WTC11 (cell line): ENCODE measurements around the gene ADAMTS2. TPM values are rescaled to one million over a fixed set of nuclear protein-coding genes. Genes with fewer than 3 reads are reported as not detected.

Source experiments
- ATAC-seq: fragments of 200-7000 bp; cut with Tn5 transposase; 2 replicates; pipeline ENCODE4 v1.10.0; 2021; ENCODE audit warnings: mild to moderate bottlenecking, moderate library complexity
- CTCF ChIA-PET: fragments of 300-600 bp; sonication (Branson Sonifier 250); formaldehyde crosslinking; loops from one replicate; lab custom pipeline; 2021; ENCODE audit warnings: antibody characterized with exemption; lab: Charles Lee
- POLR2A ChIA-PET: fragments of 350-600 bp; sonication (Branson Sonifier 250); formaldehyde crosslinking; loops from one replicate; lab custom pipeline; 2021; ENCODE audit warnings: antibody characterized with exemption; lab: Charles Lee
- DNase-seq: peaks from one replicate; pipeline ENCODE4 v3.0.0; 2021; ENCODE audit warnings: low spot score
- H3K27ac Mint-ChIP-seq: 2 replicates; pipeline ENCODE4 v1.8.0; 2021; ENCODE audit warnings: mixed read lengths
- H3K27me3 Mint-ChIP-seq: 2 replicates; pipeline ENCODE4 v1.8.0; 2021; ENCODE audit warnings: low read depth, mild to moderate bottlenecking, moderate library complexity, mixed read lengths
- H3K36me3 Mint-ChIP-seq: 2 replicates; pipeline ENCODE4 v1.8.0; 2021; ENCODE audit warnings: mixed read lengths
- H3K4me1 Mint-ChIP-seq: 2 replicates; pipeline ENCODE4 v1.8.0; 2022; ENCODE audit warnings: mixed read lengths
- H3K4me3 Mint-ChIP-seq: 2 replicates; pipeline ENCODE4 v1.8.0; 2021; ENCODE audit warnings: mild to moderate bottlenecking, moderate library complexity, mixed read lengths
- H3K9me3 Mint-ChIP-seq: 2 replicates; pipeline ENCODE4 v1.8.0; 2021; ENCODE audit warnings: mixed read lengths
- AFF4 ChIP-seq: sonication (generic); formaldehyde crosslinking; IDR thresholded peaks from 2 replicates; pipeline ENCODE4 v1.8.1; 2023; ENCODE audit warnings: mild to moderate bottlenecking, missing genetic modification reagents, borderline replicate concordance
- ATF2 ChIP-seq: sonication (generic); formaldehyde crosslinking; IDR thresholded peaks from 2 replicates; pipeline ENCODE4 v1.8.1; 2022; ENCODE audit warnings: low read depth, missing genetic modification reagents, borderline replicate concordance
- CDX4 ChIP-seq: fragments of 250-450 bp; sonication (Bioruptor Pico); IDR thresholded peaks from 2 replicates; pipeline ENCODE4 v1.9.0; 2021; ENCODE audit warnings: moderate library complexity, mild to moderate bottlenecking, inconsistent platforms, borderline replicate concordance
- CREB1 ChIP-seq: sonication (generic); formaldehyde crosslinking; IDR thresholded peaks from 2 replicates; pipeline ENCODE4 v1.8.0; 2023; ENCODE audit warnings: mild to moderate bottlenecking, missing genetic modification reagents
- E2F1 ChIP-seq: sonication (generic); formaldehyde crosslinking; IDR thresholded peaks from 2 replicates; pipeline ENCODE4 v1.8.0; 2022; ENCODE audit warnings: mild to moderate bottlenecking, missing genetic modification reagents
- E2F5 ChIP-seq: sonication (generic); formaldehyde crosslinking; IDR thresholded peaks from 2 replicates; pipeline ENCODE4 v1.8.1; 2022; ENCODE audit warnings: mild to moderate bottlenecking, moderate library complexity, missing genetic modification reagents
- ESRRA ChIP-seq: sonication (generic); formaldehyde crosslinking; IDR thresholded peaks from 2 replicates; pipeline ENCODE4 v1.8.1; 2022; ENCODE audit warnings: mild to moderate bottlenecking, missing genetic modification reagents, borderline replicate concordance
- GABPB1 ChIP-seq: sonication (generic); formaldehyde crosslinking; IDR thresholded peaks from 2 replicates; pipeline ENCODE4 v1.8.1; 2023; ENCODE audit warnings: mild to moderate bottlenecking, missing genetic modification reagents
- MYBL2 ChIP-seq: sonication (generic); formaldehyde crosslinking; IDR thresholded peaks from 2 replicates; pipeline ENCODE4 v1.8.1; 2023; ENCODE audit warnings: mild to moderate bottlenecking, moderate library complexity, missing genetic modification reagents
- NFE2L1 ChIP-seq: sonication (generic); formaldehyde crosslinking; IDR thresholded peaks from 2 replicates; pipeline ENCODE4 v1.8.1; 2023; ENCODE audit warnings: missing genetic modification reagents
- PREB ChIP-seq: sonication (generic); formaldehyde crosslinking; IDR thresholded peaks from 2 replicates; pipeline ENCODE4 v1.8.1; 2022; ENCODE audit warnings: mild to moderate bottlenecking, missing genetic modification reagents, moderate library complexity, borderline replicate concordance
- PRRX2 ChIP-seq: fragments of 250-450 bp; sonication (Bioruptor Pico); IDR thresholded peaks from 2 replicates; pipeline ENCODE4 v1.8.0; 2021; ENCODE audit warnings: mild to moderate bottlenecking
- SMAD3 ChIP-seq: sonication (generic); formaldehyde crosslinking; IDR thresholded peaks from 2 replicates; pipeline ENCODE4 v1.8.0; 2022; ENCODE audit warnings: missing genetic modification reagents, mild to moderate bottlenecking, borderline replicate concordance
- TCF7 ChIP-seq: sonication (generic); formaldehyde crosslinking; IDR thresholded peaks from 2 replicates; pipeline ENCODE4 v1.8.0; 2022; ENCODE audit warnings: mild to moderate bottlenecking, low read depth, missing genetic modification reagents, moderate library complexity
- USF1 ChIP-seq: sonication (generic); formaldehyde crosslinking; IDR thresholded peaks from 2 replicates; pipeline ENCODE4 v1.8.0; 2022; ENCODE audit warnings: mild to moderate bottlenecking, missing genetic modification reagents
- ZNF281 ChIP-seq: sonication (generic); formaldehyde crosslinking; IDR thresholded peaks from 2 replicates; pipeline ENCODE4 v1.8.0; 2023; ENCODE audit warnings: mild to moderate bottlenecking, missing genetic modification reagents
- ZNF317 ChIP-seq: sonication (generic); formaldehyde crosslinking; IDR thresholded peaks from 2 replicates; pipeline ENCODE4 v1.8.1; 2023; ENCODE audit warnings: low read depth, mild to moderate bottlenecking, moderate library complexity, missing genetic modification reagents, borderline replicate concordance
- ZNF425 ChIP-seq: fragments of 250-450 bp; sonication (Bioruptor Pico); conservative IDR thresholded peaks from 2 replicates; pipeline ENCODE4 v1.9.0; 2021; ENCODE audit warnings: mild to moderate bottlenecking
- total RNA-seq: library from RNA; stranded (reverse); gene quantifications from 3 replicates; pipeline ENCODE4 v1.2.3, GENCODE V29; 2021

ADAMTS2 gene
- total RNA-seq, 1 experiment from 2014 or later, result 11.2 TPM

GRCh38 chr5:179220716-179221115 lies 124.5 kb downstream of the ADAMTS2 start:
- H3K4me3 Mint-ChIP-seq, result no peak overlapping the region
- peaks cover 2% of the 10 kb centered on the region for H3K4me1 Mint-ChIP-seq
- peaks cover 5% of the 10 kb centered on the region for H3K27me3 Mint-ChIP-seq
- no peak overlapping the region for H3K27ac Mint-ChIP-seq
- TF ChIP-seq USF1 (CRISPR knock-in tag) (no peak), E2F5 (CRISPR knock-in tag) (no peak), ZNF317 (CRISPR knock-in tag) (no peak), TCF7 (CRISPR knock-in tag) (no peak), CDX4 (CRISPR knock-in tag) (no peak), GABPB1 (CRISPR knock-in tag) (no peak), PREB (CRISPR knock-in tag) (no peak), MYBL2 (no peak), ZNF425 (CRISPR knock-in tag) (no peak), NFE2L1 (CRISPR knock-in tag) (no peak), ATF2 (CRISPR knock-in tag) (no peak), E2F1 (no peak), CREB1 (no peak), ZNF281 (CRISPR knock-in tag) (no peak), SMAD3 (CRISPR knock-in tag) (no peak), ESRRA (CRISPR knock-in tag) (no peak), AFF4 (CRISPR knock-in tag) (no peak), PRRX2 (CRISPR knock-in tag) (no peak)
- H3K36me3 Mint-ChIP-seq, result peaks cover 26% of the 10 kb centered on the region
- ATAC-seq (no peak), DNase-seq (no peak)
- ChIA-PET CTCF (no interaction called here), POLR2A (interaction anchor here (0.6 kb wide), 1 partner anchor 221 kb away, joined by 3 read pairs; no protein-coding TSS in a partner anchor)
- H3K9me3 Mint-ChIP-seq, result peaks cover 25% of the 10 kb centered on the region
